Stimulated activated memory B cell treated with anti-CD40 and anti-IgM and Interleukin-4, amounts not matched to agents 10 μg/mL and 1 μg/mL and 100 μg/mL, for 72 hours (primary cell): ENCODE data around the gene CDK5RAP2.
"Not testable (repeated sequence)": the region's sequence is repeated elsewhere in the genome, so short reads cannot be mapped to it uniquely, and the experiment has no call there.

ENCODE experiments used
- ATAC-seq: fragments of 150-1000 bp; cut with Tn5 transposase; 2 replicates; pipeline ENCODE4 v1.10.0; 2021
- H3K27ac Mint-ChIP-seq: one replicate; pipeline ENCODE4 v1.8.0; 2022; ENCODE audit warnings: mild to moderate bottlenecking, mixed read lengths
- H3K27me3 Mint-ChIP-seq: one replicate; pipeline ENCODE4 v1.8.0; 2022; ENCODE audit warnings: mixed read lengths
- H3K36me3 Mint-ChIP-seq: one replicate; pipeline ENCODE4 v1.8.0; 2022; ENCODE audit warnings: mixed read lengths
- H3K4me1 Mint-ChIP-seq: one replicate; pipeline ENCODE4 v1.8.0; 2022; ENCODE audit warnings: mixed read lengths
- H3K4me3 Mint-ChIP-seq: one replicate; pipeline ENCODE4 v1.8.0; 2022; ENCODE audit warnings: mild to moderate bottlenecking, moderate library complexity, mixed read lengths
- H3K9me3 Mint-ChIP-seq: one replicate; pipeline ENCODE4 v1.8.0; 2022; ENCODE audit warnings: mixed read lengths

CDK5RAP2 gene

GRCh38 chr9:120580051-120580896 is at the start of gene CDK5RAP2:
Gene CDK5RAP2 (minus strand): TSS chr9:120580167. CDS start chr9:120579978, 189 bp downstream.
- H3K36me3 Mint-ChIP-seq: peaks cover 8% of the 10 kb centered on the region
- peaks cover 63% of the 10 kb centered on the region for H3K4me1 Mint-ChIP-seq
- H3K9me3 Mint-ChIP-seq: no peaks in the 10 kb centered on the region
- H3K27me3 Mint-ChIP-seq: no peaks in the 10 kb centered on the region
- H3K27ac Mint-ChIP-seq: peak within 1 kb of the TSS; percentile 99
- peak within 1 kb of the TSS; percentile 98 for H3K4me3 Mint-ChIP-seq
- peak; percentile 98 for ATAC-seq

- not testable (repeated sequence) for ATAC-seq, H3K9me3 Mint-ChIP-seq, H3K27me3 Mint-ChIP-seq, H3K4me1 Mint-ChIP-seq, H3K36me3 Mint-ChIP-seq, H3K27ac Mint-ChIP-seq, H3K4me3 Mint-ChIP-seq
Measured at GRCh38 chr9:120628925-120629497, 49.0 kb upstream of the CDK5RAP2 start.

- Mint-ChIP-seq H3K9me3 (no peaks in the 10 kb centered on the region), H3K4me1 (no peaks in the 10 kb centered on the region), H3K27me3 (no peaks in the 10 kb centered on the region), H3K27ac (no peak overlapping the region), H3K4me3 (no peak overlapping the region), H3K36me3 (no peaks in the 10 kb centered on the region)
- no peak for ATAC-seq
Measured at GRCh38 chr9:120628207-120628924, 48.4 kb upstream of the CDK5RAP2 start.

- H3K4me3 Mint-ChIP-seq: no peak overlapping the region
- no peak for ATAC-seq
- H3K4me1 Mint-ChIP-seq: no peaks in the 10 kb centered on the region
Measured at GRCh38 chr9:120627073-120627472, 47.1 kb upstream of the CDK5RAP2 start.

GRCh38 chr9:120626512-120626911 is 46.5 kb upstream of the CDK5RAP2 start:
- ATAC-seq: no peak
- H3K4me3 Mint-ChIP-seq: no peak overlapping the region
- H3K27me3 Mint-ChIP-seq: no peaks in the 10 kb centered on the region
- H3K9me3 Mint-ChIP-seq: no peaks in the 10 kb centered on the region
- H3K4me1 Mint-ChIP-seq: no peaks in the 10 kb centered on the region
- H3K27ac Mint-ChIP-seq: no peak overlapping the region
- no peaks in the 10 kb centered on the region for H3K36me3 Mint-ChIP-seq

More at GRCh38 chr9:120627073-120627472, 47.1 kb upstream of the CDK5RAP2 start:
- H3K9me3 Mint-ChIP-seq: no peaks in the 10 kb centered on the region
- H3K27me3 Mint-ChIP-seq: no peaks in the 10 kb centered on the region
- H3K27ac Mint-ChIP-seq: no peak overlapping the region
- H3K36me3 Mint-ChIP-seq: no peaks in the 10 kb centered on the region

- no peak for ATAC-seq
- Mint-ChIP-seq H3K36me3 (no peaks in the 10 kb centered on the region), H3K9me3 (no peaks in the 10 kb centered on the region), H3K4me3 (no peak overlapping the region), H3K4me1 (peaks cover under 1% of the 10 kb centered on the region), H3K27me3 (no peaks in the 10 kb centered on the region), H3K27ac (no peak overlapping the region)
Measured at GRCh38 chr9:120625222-120625621, 45.3 kb upstream of the CDK5RAP2 start.

GRCh38 chr9:120622790-120623189 is 42.8 kb upstream of the CDK5RAP2 start:
- Mint-ChIP-seq H3K9me3 (no peaks in the 10 kb centered on the region), H3K27ac (no peak overlapping the region), H3K27me3 (no peaks in the 10 kb centered on the region), H3K4me1 (peaks cover 7% of the 10 kb centered on the region), H3K36me3 (peaks cover 4% of the 10 kb centered on the region), H3K4me3 (no peak overlapping the region)
- no peak for ATAC-seq

GRCh38 chr9:120621941-120622340 is 42.0 kb upstream of the CDK5RAP2 start:
- Mint-ChIP-seq H3K4me1 (peaks cover 7% of the 10 kb centered on the region), H3K27ac (no peak overlapping the region), H3K9me3 (no peaks in the 10 kb centered on the region), H3K36me3 (peaks cover 6% of the 10 kb centered on the region), H3K4me3 (no peak overlapping the region), H3K27me3 (no peaks in the 10 kb centered on the region)
- no peak for ATAC-seq

- Mint-ChIP-seq H3K27ac (peak overlapping the region; percentile 24), H3K27me3 (no peaks in the 10 kb centered on the region), H3K9me3 (no peaks in the 10 kb centered on the region), H3K4me3 (no peak overlapping the region), H3K4me1 (peaks cover 7% of the 10 kb centered on the region), H3K36me3 (peaks cover 6% of the 10 kb centered on the region)
- ATAC-seq: peak; percentile 64
Measured at GRCh38 chr9:120619751-120620655, 40.0 kb upstream of the CDK5RAP2 start.

GRCh38 chr9:120616966-120617935 is 37.3 kb upstream of the CDK5RAP2 start:
- H3K9me3 Mint-ChIP-seq: no peaks in the 10 kb centered on the region
- peaks cover 6% of the 10 kb centered on the region for H3K36me3 Mint-ChIP-seq
- H3K4me3 Mint-ChIP-seq: no peak overlapping the region
- no peak overlapping the region for H3K27ac Mint-ChIP-seq
- no peaks in the 10 kb centered on the region for H3K27me3 Mint-ChIP-seq
- peaks cover 7% of the 10 kb centered on the region for H3K4me1 Mint-ChIP-seq
- ATAC-seq: no peak

- Mint-ChIP-seq H3K4me3 (no peak overlapping the region), H3K9me3 (peaks cover 4% of the 10 kb centered on the region), H3K36me3 (peaks cover 21% of the 10 kb centered on the region), H3K4me1 (peaks cover 6% of the 10 kb centered on the region), H3K27me3 (no peaks in the 10 kb centered on the region), H3K27ac (no peak overlapping the region)
- no peak for ATAC-seq
Measured at GRCh38 chr9:120612218-120612617, 32.3 kb upstream of the CDK5RAP2 start.

- no peak for ATAC-seq
- peaks cover 6% of the 10 kb centered on the region for H3K4me1 Mint-ChIP-seq
- H3K9me3 Mint-ChIP-seq: peaks cover 4% of the 10 kb centered on the region
- no peak overlapping the region for H3K27ac Mint-ChIP-seq
- H3K36me3 Mint-ChIP-seq: peaks cover 21% of the 10 kb centered on the region
- H3K27me3 Mint-ChIP-seq: no peaks in the 10 kb centered on the region
- H3K4me3 Mint-ChIP-seq: no peak overlapping the region
Measured at GRCh38 chr9:120611690-120612068, 31.7 kb upstream of the CDK5RAP2 start.

- Mint-ChIP-seq H3K27ac (no peak overlapping the region), H3K4me1 (peaks cover 6% of the 10 kb centered on the region), H3K4me3 (no peak overlapping the region), H3K9me3 (peaks cover 4% of the 10 kb centered on the region), H3K27me3 (no peaks in the 10 kb centered on the region), H3K36me3 (peaks cover 21% of the 10 kb centered on the region)
- ATAC-seq: no peak
Measured at GRCh38 chr9:120610975-120611689, 31.2 kb upstream of the CDK5RAP2 start.
